HG03432 (cell line): Measurements from ENCODE around the gene KIAA1210.

Experiments used
- ATAC-seq: cut with Tn5 transposase; IDR thresholded peaks from one replicate; pipeline ENCODE4 v1.9.1; 2021; ENCODE audit warnings: mild to moderate bottlenecking, moderate library complexity; ENCODE audit not compliant: unreplicated experiment

The KIAA1210 gene

GRCh38 chrX:119093991-119094735 lies 33.4 kb downstream of the KIAA1210 start:
- no peak for ATAC-seq

GRCh38 chrX:119090627-119091026 lies 37.0 kb downstream of the KIAA1210 start:
- ATAC-seq, result no peak

GRCh38 chrX:119089619-119090018 lies 38.0 kb downstream of the KIAA1210 start:
- ATAC-seq, result no peak

GRCh38 chrX:119087121-119087520 lies 40.5 kb downstream of the KIAA1210 start:
- ATAC-seq, result no peak

- ATAC-seq, result no peak
These were observed 42.8 kb downstream of the KIAA1210 start for GRCh38 chrX:119084766-119085165.

- no peak for ATAC-seq
These were observed 45.3 kb downstream of the KIAA1210 start for GRCh38 chrX:119082278-119082677.

- ATAC-seq, result no peak
These were observed 52.2 kb downstream of the KIAA1210 start for GRCh38 chrX:119075270-119076025.

- ATAC-seq, result no peak
These were observed 53.7 kb downstream of the KIAA1210 start for GRCh38 chrX:119073911-119074310.

- no peak for ATAC-seq
These were observed 54.3 kb downstream of the KIAA1210 start for GRCh38 chrX:119073200-119073905.

- no peak for ATAC-seq
These were observed 54.9 kb downstream of the KIAA1210 start, which contains the start of gene CT47C1 for GRCh38 chrX:119072744-119073143. Gene CT47C1 (plus strand): TSS chrX:119072993. CDS start chrX:119073226, 233 bp downstream.

- no peak for ATAC-seq
These were observed 56.2 kb downstream of the KIAA1210 start for GRCh38 chrX:119071381-119071780.

GRCh38 chrX:119069762-119070161 lies 57.9 kb downstream of the KIAA1210 start:
- ATAC-seq, result no peak

GRCh38 chrX:119069128-119069527 lies 58.5 kb downstream of the KIAA1210 start:
- no peak for ATAC-seq

- peak; percentile 51 for ATAC-seq
These were observed 60.4 kb downstream of the KIAA1210 start for GRCh38 chrX:119067023-119067739.

GRCh38 chrX:119063428-119063827 lies 64.2 kb downstream of the KIAA1210 start:
- no peak for ATAC-seq

- no peak for ATAC-seq
These were observed 64.8 kb downstream of the KIAA1210 start for GRCh38 chrX:119062750-119063374.

- no peak for ATAC-seq
These were observed 71.9 kb downstream of the KIAA1210 start for GRCh38 chrX:119055687-119056086.

GRCh38 chrX:119045884-119046283 lies 81.7 kb downstream of the KIAA1210 start:
- ATAC-seq, result no peak

- no peak for ATAC-seq
These were observed 84.6 kb downstream of the KIAA1210 start for GRCh38 chrX:119042996-119043395.

- ATAC-seq, result no peak
These were observed 85.6 kb downstream of the KIAA1210 start for GRCh38 chrX:119042040-119042439.
